PC-9 (cell line): Measurements from ENCODE around the gene TLX2. TPM values are rescaled to one million over a fixed set of nuclear protein-coding genes. Genes with fewer than 3 reads are reported as not detected.

Experiments used
- BruUV-seq: library from RNA; stranded (reverse); fragments of 400-500 nt; replicated peaks from 2 replicates; lab custom pipeline; 2021; lab: Mats Ljungman, UMichigan
- CTCF ChIA-PET: fragments of 300-600 bp; sonication (Branson Sonifier 250); formaldehyde crosslinking; loops from one replicate; lab custom pipeline; 2022; ENCODE audit warnings: antibody characterized with exemption; lab: Charles Lee
- POLR2A ChIA-PET: fragments of 300-600 bp; sonication (Branson Sonifier 250); formaldehyde crosslinking; loops from one replicate; lab custom pipeline; 2022; ENCODE audit warnings: antibody characterized with exemption; ENCODE audit not compliant: unreplicated experiment; lab: Charles Lee
- DNase-seq, 2 experiments: peaks; one replicate each; pipeline versions ENCODE4 v3.0.0 to v3.0.0-alpha.2; 2015 to 2022; ENCODE audit warnings: mixed read lengths in 1 of 2
- H2AFZ ChIP-seq: fragments of 200-600 bp; sonication (generic); 2 replicates; pipeline ENCODE4 v1.8.1; 2017; ENCODE audit warnings: antibody characterized with exemption
- H3F3A ChIP-seq: fragments of 200-600 bp; sonication (generic); 2 replicates; pipeline ENCODE4 v1.8.1; 2017; ENCODE audit warnings: antibody characterized with exemption, mild to moderate bottlenecking, low read depth; ENCODE audit not compliant: insufficient read depth
- H3K27ac ChIP-seq: fragments of 200-600 bp; sonication (generic); 2 replicates; pipeline ENCODE4 v1.6.1; 2016; ENCODE audit warnings: mixed run types
- H3K27me3 ChIP-seq: fragments of 200-600 bp; sonication (generic); 2 replicates; pipeline ENCODE4 v1.6.1; 2016; ENCODE audit warnings: low read depth, mixed run types; ENCODE audit not compliant: insufficient read depth
- H3K36me3 ChIP-seq: fragments of 200-600 bp; sonication (generic); 2 replicates; pipeline ENCODE4 v1.6.1; 2016; ENCODE audit warnings: low read depth, mixed run types
- H3K4me1 ChIP-seq: fragments of 200-600 bp; sonication (generic); replicated peaks from 2 replicates; pipeline ENCODE4 v1.6.1; 2016; ENCODE audit warnings: mixed run types; ENCODE audit not compliant: insufficient read depth
- H3K4me2 ChIP-seq: fragments of 200-600 bp; sonication (generic); 2 replicates; pipeline ENCODE4 v1.6.1; 2017; ENCODE audit warnings: mixed run types
- H3K4me3 ChIP-seq: fragments of 200-600 bp; sonication (generic); 2 replicates; pipeline ENCODE4 v1.6.1; 2016; ENCODE audit warnings: mixed run types
- H3K79me2 ChIP-seq: fragments of 200-600 bp; sonication (generic); 2 replicates; pipeline ENCODE4 v1.6.1; 2017; ENCODE audit warnings: low read depth, mixed run types
- H3K9me2 ChIP-seq: fragments of 200-600 bp; sonication (generic); 2 replicates; pipeline ENCODE4 v1.8.1; 2017; ENCODE audit warnings: mild to moderate bottlenecking; ENCODE audit not compliant: insufficient read depth
- H3K9me3 ChIP-seq: fragments of 200-600 bp; sonication (generic); 2 replicates; pipeline ENCODE4 v1.8.1; 2016; ENCODE audit warnings: low read depth; ENCODE audit not compliant: insufficient read depth
- H4K20me1 ChIP-seq: fragments of 200-600 bp; sonication (generic); 2 replicates; pipeline ENCODE4 v1.8.1; 2017; ENCODE audit not compliant: insufficient read depth
- CTCF ChIP-seq: fragments of 200-600 bp; sonication (generic); conservative IDR thresholded peaks from 2 replicates; pipeline ENCODE4 v1.6.1; 2017; ENCODE audit warnings: mixed run types, antibody characterized with exemption, mild to moderate bottlenecking, moderate library complexity
- EZH2 ChIP-seq: fragments of 200-600 bp; sonication (generic); IDR thresholded peaks from 2 replicates; pipeline ENCODE4 v1.8.0; 2017; ENCODE audit warnings: antibody characterized with exemption, low read depth
- intact Hi-C: fragments of 100-400 bp; cut with micrococcal nuclease; formaldehyde crosslinking; loops from one replicate; pipeline ENCODE4 v1.10.0; 2022; ENCODE audit not compliant: unreplicated experiment
- total RNA-seq: library from RNA; stranded (reverse); gene quantifications from 2 replicates; pipeline ENCODE4 v1.2.3, GENCODE V29; 2021

Gene TLX2
- total RNA-seq, 1 experiment from 2014 or later, result 3.1 TPM

DNA sequence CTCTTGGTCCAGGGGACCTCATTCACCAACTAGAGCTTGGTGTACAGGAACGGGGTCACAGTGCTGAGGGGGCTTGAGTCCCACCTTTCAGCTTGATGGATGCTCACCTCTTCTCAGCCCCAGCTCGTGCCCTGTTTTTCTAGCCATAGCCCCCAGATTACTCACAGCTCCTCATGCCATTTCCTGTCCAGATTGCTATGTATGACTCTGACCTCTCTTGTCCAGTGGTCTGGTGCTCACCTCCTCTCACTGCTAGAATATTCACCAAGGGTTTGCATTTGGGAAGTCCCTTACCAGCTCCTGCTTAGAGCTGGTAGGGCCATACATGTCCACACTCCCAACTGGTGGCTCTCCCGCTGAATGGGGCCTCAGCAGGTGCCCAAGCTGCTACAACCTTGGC is 20.7 kb upstream of the TLX2 start:
- Histone ChIP-seq H4K20me1 (no peaks in the 10 kb centered on the region), H3K36me3 (no peaks in the 10 kb centered on the region), H3K27me3 (no peaks in the 10 kb centered on the region), H3F3A (peaks cover 3% of the 10 kb centered on the region; the same call in 1 of the 2 replicates), H3K9me2 (no peaks in the 10 kb centered on the region), H3K4me3 (no peak overlapping the region), H3K9me3 (no peaks in the 10 kb centered on the region), H3K79me2 (0 out of 2 replicates have a peak, but pooled peaks cover 6% of the 10 kb centered on the region), H3K4me2 (no peak overlapping the region), H2AFZ (no peak overlapping the region), H3K27ac (no peak overlapping the region), H3K4me1 (peaks cover 12% of the 10 kb centered on the region)
- ChIA-PET CTCF (no interaction called here), POLR2A (no interaction called here)
- no peak for TF ChIP-seq CTCF
- no peak for TF ChIP-seq EZH2
- peak in 1 of 2 experiments; percentile 22 for DNase-seq
- intact Hi-C loops, result no loop called here
- no TSS peak for BruUV-seq

GRCh38 chr2:74495440-74495839 is 18.8 kb upstream of the TLX2 start:
- H4K20me1 ChIP-seq, result no peaks in the 10 kb centered on the region
- intact Hi-C loops, result no loop called here
- H3K9me3 ChIP-seq, result no peaks in the 10 kb centered on the region
- peaks cover 4% of the 10 kb centered on the region; the same call in 1 of the 2 replicates for H3F3A ChIP-seq
- CTCF ChIA-PET, result no interaction called here
- no peaks in the 10 kb centered on the region for H3K9me2 ChIP-seq
- no peak overlapping the region for H2AFZ ChIP-seq
- peaks cover 16% of the 10 kb centered on the region for H3K4me1 ChIP-seq
- H3K27ac ChIP-seq, result no peak overlapping the region
- no peak overlapping the region for H3K4me2 ChIP-seq
- no peak overlapping the region for H3K4me3 ChIP-seq
- no peak for DNase-seq
- no peak for TF ChIP-seq EZH2
- no peak for TF ChIP-seq CTCF
- H3K36me3 ChIP-seq, result no peaks in the 10 kb centered on the region
- POLR2A ChIA-PET, result no interaction called here
- BruUV-seq, result no TSS peak
- H3K27me3 ChIP-seq, result no peaks in the 10 kb centered on the region
- peaks cover 10% of the 10 kb centered on the region; the same call in 1 of the 2 replicates for H3K79me2 ChIP-seq

DNA sequence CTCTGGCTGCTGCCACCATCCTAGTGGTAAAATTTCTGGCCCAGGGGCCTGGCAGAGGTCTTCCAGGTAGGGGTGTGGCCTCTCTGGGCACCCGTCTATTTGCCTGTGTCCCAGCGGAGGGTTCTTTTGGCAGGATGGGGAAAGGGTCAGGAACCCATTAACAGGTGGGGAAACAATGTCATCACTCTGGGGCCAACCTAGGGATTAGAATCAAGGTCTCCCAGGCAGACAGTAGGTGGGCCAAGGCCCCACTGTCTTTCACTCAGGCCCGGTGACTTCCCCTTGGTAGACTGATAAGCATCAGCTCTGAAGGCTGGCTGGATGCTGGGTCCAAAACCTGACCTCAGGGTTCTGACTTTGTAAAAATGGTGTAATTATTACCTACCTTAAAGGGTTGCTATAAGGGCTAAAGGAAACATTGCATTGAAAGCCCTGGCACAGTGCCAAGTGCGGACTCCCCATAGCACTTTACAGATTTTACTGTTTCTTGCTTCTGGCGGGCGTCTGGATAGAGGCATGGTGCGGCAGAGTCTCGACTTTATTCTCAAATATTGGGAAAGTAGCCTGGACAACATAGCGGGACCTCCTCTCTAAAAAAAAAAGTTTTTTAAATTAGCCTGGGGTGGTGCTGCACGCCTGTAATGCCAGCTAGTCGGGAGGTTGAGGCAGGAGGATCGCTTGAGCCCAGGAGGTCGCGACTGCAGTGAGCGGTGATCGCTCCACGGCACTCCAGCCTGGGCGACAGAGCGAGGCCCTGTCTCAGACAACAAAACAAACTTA is 17.1 kb upstream of the TLX2 start:
- Histone ChIP-seq H3K27ac (peak overlapping the region; percentile 27; the same call in 1 of the 2 replicates), H3K4me3 (peak overlapping the region; percentile 62), H3K27me3 (no peaks in the 10 kb centered on the region), H3K36me3 (no peaks in the 10 kb centered on the region), H3K4me2 (peak overlapping the region; percentile 88), H3K9me2 (no peaks in the 10 kb centered on the region), H3F3A (peaks cover 16% of the 10 kb centered on the region; the same call in 1 of the 2 replicates), H3K4me1 (peaks cover 16% of the 10 kb centered on the region), H3K9me3 (no peaks in the 10 kb centered on the region), H3K79me2 (peaks cover 10% of the 10 kb centered on the region; the same call in 1 of the 2 replicates), H2AFZ (peak overlapping the region; percentile 88), H4K20me1 (no peaks in the 10 kb centered on the region)
- CTCF ChIA-PET, result interaction anchor here (0.6 kb wide), 1 partner anchor 13 kb away, joined by 4 read pairs; no protein-coding TSS in a partner anchor
- DNase-seq, result no peak
- BruUV-seq, result no TSS peak
- POLR2A ChIA-PET, result no interaction called here
- intact Hi-C loops, result no loop called here
- TF ChIP-seq EZH2, result no peak
- TF ChIP-seq CTCF, result no peak
